HG02943 (cell line): ENCODE data around the gene NOS1AP.
"Not testable (repeated sequence)": the region's sequence is repeated elsewhere in the genome, so short reads cannot be mapped to it uniquely, and the experiment has no call there.

Source experiments
- ATAC-seq: cut with Tn5 transposase; IDR thresholded peaks from one replicate; pipeline ENCODE4 v1.9.1; 2021; ENCODE audit warnings: mild to moderate bottlenecking, low read depth, moderate library complexity; ENCODE audit not compliant: unreplicated experiment

NOS1AP gene

DNA sequence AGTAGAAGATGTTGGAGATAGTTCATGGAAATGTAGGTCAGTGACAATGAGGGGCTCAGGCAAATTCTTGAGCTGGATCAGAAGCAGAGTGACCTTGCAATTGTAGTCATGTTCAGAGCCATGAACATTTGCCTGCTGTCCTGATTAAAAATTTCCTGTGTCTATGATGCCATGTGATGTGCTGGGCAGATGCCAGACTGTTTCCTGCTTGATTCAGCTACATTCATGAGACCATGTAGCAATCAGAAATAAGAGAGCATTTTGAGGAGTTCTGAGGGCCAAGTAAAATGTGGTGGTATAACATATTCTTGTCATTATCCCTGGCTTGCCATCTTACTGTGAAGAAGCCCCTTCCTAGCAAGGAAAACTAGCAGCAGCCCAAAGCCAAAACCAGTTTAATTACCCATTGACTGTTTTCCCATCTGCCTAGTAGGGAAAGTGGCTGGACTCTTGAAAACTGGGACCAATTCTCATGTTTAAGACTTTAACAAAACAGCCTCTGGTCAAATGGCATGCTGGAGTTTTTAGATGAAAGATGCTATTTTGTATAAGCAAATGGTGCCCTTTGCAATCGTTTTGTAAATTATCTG is 118.3 kb downstream of the NOS1AP start:
- no peak for ATAC-seq

GRCh38 chr1:162189345-162189744 is 119.9 kb downstream of the NOS1AP start:
- no peak for ATAC-seq

DNA sequence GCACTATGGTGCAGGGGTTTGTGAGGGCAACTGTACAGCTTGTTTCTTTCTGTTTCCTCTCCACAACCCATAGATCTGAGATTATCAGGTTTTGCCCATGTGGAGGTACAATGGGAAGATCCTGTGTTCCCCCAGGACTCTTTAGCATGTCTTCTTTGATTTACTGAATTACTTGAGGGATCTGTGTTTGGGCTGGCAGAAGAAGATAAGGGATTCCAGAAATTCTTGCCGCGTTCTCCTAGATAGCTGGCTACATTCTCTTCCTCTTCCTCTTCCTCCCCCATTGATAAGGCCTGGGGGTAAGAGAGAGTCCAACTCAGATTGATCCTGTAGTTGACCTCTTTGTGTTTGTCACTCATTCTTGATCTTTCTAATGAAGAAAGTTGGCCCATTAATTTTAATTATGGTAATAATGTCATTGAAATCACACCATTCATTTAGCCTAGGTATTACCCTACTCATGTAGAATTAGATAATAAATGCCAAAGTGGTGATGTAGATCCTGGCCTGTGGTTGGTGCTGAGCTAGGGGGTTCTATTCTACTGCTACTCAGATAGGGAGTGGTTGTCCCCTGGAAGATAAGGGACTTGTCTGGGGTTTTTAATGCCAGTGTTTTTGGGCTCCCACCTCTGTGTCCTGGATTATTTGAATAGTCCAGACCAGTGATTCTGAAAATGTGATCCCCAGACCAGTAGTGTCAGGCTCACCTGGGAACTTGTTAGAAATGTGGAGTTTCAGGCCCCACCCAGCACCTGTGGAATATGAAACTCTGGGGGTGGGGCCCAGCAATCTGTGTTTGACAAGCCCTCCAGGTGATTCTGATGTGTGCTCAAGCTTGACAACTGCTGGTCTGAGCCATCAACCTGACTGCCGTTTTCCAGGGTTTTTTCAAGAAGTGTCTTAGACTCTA is 122.2 kb downstream of the NOS1AP start:
- ATAC-seq: no peak

DNA sequence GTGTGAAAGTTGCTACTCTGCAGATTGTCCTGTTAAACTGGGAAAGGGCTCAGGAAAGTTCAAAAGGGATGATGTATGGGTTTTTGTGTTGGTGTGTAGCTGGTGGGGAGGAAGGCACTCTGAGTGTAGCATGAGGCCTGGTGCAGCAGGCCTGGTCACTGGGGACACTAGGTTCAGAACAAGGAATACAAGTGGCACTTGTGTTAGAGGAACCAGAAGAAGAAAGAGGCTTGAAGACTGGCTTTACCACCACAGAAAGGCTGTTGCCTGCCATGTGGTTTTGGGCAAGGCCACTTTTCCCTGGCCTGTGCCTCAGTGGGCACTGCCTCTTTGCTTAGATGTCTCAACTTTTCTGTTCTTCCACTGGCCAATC is 122.8 kb downstream of the NOS1AP start:
- ATAC-seq: no peak

- ATAC-seq: no peak
Observed at GRCh38 chr1:162192763-162193162, 123.3 kb downstream of the NOS1AP start.

DNA sequence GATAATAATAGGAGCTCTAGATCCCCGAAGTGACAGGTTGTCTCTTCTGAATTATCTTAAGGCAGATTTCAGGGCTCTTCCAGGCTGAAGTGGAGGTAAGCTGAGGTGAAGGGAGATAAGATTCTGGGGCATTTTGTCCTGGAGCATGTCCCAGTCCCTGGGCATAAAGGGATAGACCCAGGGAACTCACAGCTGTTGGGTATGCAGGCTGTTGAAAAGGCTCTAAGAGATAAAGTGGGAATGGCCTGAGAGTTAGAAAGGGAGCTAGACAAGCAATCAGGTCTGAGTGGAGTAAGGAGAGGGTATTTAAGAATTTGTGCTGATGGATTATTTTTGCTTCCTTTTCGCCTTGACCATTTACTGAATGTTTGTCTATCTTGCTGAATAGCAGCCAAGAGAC is 123.7 kb downstream of the NOS1AP start:
- no peak for ATAC-seq

GRCh38 chr1:162193815-162194214 is 124.3 kb downstream of the NOS1AP start:
- no peak for ATAC-seq

- ATAC-seq: no peak
Observed at GRCh38 chr1:162195567-162195966, 126.1 kb downstream of the NOS1AP start.

DNA sequence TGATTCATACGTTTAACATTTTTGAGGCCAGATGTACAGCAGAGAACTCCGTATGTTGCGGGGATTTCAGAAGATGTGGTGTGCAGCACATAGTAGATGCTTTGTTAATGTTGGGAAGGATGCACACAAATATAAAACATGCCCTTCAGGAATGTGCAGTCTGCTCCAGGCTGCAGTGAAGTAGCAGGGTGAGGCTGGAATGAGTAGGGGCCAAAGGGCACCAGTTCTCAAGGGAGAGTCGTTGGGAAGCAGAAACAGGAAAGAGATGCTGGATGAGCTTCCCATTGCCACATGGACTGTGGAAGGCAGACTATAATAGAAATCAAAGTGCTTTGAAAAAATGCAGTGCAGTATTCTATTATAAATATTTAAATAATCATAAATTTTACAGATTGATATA is 126.9 kb downstream of the NOS1AP start:
- no peak for ATAC-seq

DNA sequence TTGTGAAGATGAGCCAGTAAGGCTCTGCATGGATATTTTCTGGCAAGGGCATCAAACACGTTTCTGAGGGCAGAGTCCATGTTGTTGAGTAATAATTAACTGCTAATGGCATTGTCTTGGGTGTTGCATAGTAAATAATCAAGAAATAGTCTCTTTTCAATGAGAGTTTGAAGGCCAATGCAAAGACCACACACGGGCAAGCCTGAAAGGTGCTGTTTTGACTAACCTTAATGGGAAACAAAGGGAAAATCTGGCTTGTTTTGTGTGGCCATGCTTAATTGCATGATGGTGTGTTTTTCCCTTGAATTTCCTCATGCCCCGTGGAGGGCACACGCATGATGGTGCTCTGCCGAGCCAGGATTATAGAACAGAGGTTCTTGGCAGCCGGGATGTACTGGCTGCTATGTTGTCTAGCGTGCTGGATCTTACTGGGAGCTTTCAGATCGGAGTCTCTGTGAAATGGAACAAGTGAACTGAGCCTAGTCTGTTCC is 127.6 kb downstream of the NOS1AP start:
- no peak for ATAC-seq

GRCh38 chr1:162197615-162198421 is 128.3 kb downstream of the NOS1AP start:
- no peak for ATAC-seq

DNA sequence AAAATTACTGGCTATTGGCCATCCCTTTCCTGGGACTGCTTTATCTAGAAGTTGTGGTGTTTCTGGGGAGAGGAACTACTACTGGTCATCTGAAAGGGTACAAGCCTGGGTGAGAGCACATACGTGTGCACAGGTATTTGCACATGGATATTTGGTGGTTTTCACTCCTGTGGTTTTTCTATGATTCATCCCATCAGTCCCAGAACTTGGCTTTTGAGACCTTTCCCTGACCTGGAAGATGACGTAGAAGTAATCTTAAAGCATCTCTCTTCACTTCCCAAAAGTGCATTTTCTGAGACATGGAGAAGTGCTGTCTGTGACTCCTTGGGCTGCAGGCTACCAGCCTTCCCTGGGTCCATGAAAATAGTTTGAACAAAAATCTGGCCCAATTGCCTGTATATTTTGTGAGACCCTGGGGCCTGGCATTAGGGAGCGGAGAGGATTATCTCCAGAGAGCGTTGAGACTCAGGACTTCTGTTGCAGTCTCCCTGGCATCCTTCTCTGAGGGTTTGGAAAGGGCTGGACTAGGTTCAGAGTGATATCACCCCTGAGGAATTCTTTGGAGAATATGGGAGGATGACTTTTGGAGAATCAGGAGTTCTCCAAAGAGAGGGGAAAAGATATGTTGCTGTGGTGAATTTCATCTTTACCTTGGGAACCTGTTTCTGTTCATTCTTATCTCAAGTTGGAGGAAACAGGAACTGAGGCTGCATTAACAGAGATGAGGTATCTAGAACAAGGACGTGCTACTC is 130.8 kb downstream of the NOS1AP start:
- ATAC-seq: no peak

- not testable (repeated sequence) for ATAC-seq
Observed at GRCh38 chr1:162201062-162201461, 131.6 kb downstream of the NOS1AP start.

GRCh38 chr1:162204129-162204822 is 134.8 kb downstream of the NOS1AP start:
- no peak for ATAC-seq

DNA sequence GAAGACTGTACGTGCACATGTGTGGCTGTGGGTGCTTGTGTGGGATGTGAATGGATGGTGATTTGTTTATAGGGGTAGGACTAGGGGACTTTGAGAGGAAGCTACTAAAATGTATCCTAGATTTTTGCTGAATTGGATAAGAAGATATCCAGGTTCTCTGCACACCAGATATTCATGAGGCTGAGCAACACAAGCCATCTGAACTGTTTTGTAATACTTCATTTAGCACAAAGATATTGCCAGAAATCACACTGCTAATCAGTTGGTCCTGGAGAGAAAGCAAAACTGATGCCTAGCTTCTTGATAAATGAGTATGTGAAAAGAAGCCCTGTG is 135.3 kb downstream of the NOS1AP start:
- ATAC-seq: no peak

GRCh38 chr1:162206300-162206699 is 136.8 kb downstream of the NOS1AP start:
- ATAC-seq: no peak

GRCh38 chr1:162206749-162207635 is 137.5 kb downstream of the NOS1AP start:
- no peak for ATAC-seq

DNA sequence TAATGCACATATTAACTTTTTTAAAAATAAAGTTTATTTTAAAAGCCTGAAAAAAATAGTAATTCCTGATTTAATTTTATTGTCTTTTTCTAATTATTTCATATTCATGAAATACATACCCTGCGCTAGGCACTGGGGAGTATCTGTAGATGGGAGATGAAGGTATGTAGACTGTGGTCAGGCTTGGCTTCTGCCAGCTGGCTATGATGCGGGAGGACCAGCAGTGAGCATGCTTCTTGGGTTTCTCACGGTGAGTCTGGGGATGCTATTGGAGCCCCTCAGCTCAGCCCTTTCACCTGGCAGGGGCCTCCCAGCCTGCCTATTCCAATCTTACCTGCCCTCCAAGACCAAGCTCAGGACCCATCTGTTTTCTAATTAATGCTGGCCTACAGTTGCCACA is 138.4 kb downstream of the NOS1AP start:
- no peak for ATAC-seq

GRCh38 chr1:162210196-162210595 is 140.7 kb downstream of the NOS1AP start:
- no peak for ATAC-seq
